ENCODE results near the gene INPP5D.

Gene INPP5D

GRCh38 chr2:233034091-233034882, 25.9 kb upstream of the INPP5D start:
- H3K4me1 ChIP-seq (ENCODE audit: control insufficient read depth, insufficient read depth, low read length) = no peaks in the 10 kb centered on the region
- H3K9ac ChIP-seq (ENCODE audit: low read length) = no peak overlapping the region
- no peaks in the 10 kb centered on the region for H3K36me3 ChIP-seq (ENCODE audit: control insufficient read depth, insufficient read depth, low read length)
- H3K9me3 ChIP-seq (ENCODE audit: control insufficient read depth, low read length) = no peaks in the 10 kb centered on the region
- H3K4me3 ChIP-seq (ENCODE audit: low read length) = no peak overlapping the region
- H3K27me3 ChIP-seq (ENCODE audit: control insufficient read depth, insufficient read depth, low read length) = no peaks in the 10 kb centered on the region

GRCh38 chr2:233035426-233036161, 24.5 kb upstream of the INPP5D start:
- Histone ChIP-seq H3K4me1 (ENCODE audit: control insufficient read depth, insufficient read depth, low read length) (no peaks in the 10 kb centered on the region), H3K4me3 (ENCODE audit: low read length) (no peak overlapping the region), H3K9me3 (ENCODE audit: control insufficient read depth, low read length) (no peaks in the 10 kb centered on the region), H3K9ac (ENCODE audit: low read length) (no peak overlapping the region), H3K36me3 (ENCODE audit: control insufficient read depth, insufficient read depth, low read length) (no peaks in the 10 kb centered on the region), H3K27me3 (ENCODE audit: control insufficient read depth, insufficient read depth, low read length) (no peaks in the 10 kb centered on the region)

- Histone ChIP-seq H3K9me3 (ENCODE audit: control insufficient read depth, low read length) (no peaks in the 10 kb centered on the region), H3K36me3 (ENCODE audit: control insufficient read depth, insufficient read depth, low read length) (no peaks in the 10 kb centered on the region), H3K9ac (ENCODE audit: low read length) (no peak overlapping the region), H3K27me3 (ENCODE audit: control insufficient read depth, insufficient read depth, low read length) (no peaks in the 10 kb centered on the region), H3K4me1 (ENCODE audit: control insufficient read depth, insufficient read depth, low read length) (no peaks in the 10 kb centered on the region), H3K4me3 (ENCODE audit: low read length) (no peak overlapping the region)
Observed at GRCh38 chr2:233036162-233036838, 23.8 kb upstream of the INPP5D start.

GRCh38 chr2:233037078-233037477, 23.1 kb upstream of the INPP5D start:
- H3K9ac ChIP-seq (ENCODE audit: low read length) = no peak overlapping the region
- no peaks in the 10 kb centered on the region for H3K27me3 ChIP-seq (ENCODE audit: control insufficient read depth, insufficient read depth, low read length)
- no peaks in the 10 kb centered on the region for H3K9me3 ChIP-seq (ENCODE audit: control insufficient read depth, low read length)
- no peaks in the 10 kb centered on the region for H3K4me1 ChIP-seq (ENCODE audit: control insufficient read depth, insufficient read depth, low read length)
- no peak overlapping the region for H3K4me3 ChIP-seq (ENCODE audit: low read length)
- no peaks in the 10 kb centered on the region for H3K36me3 ChIP-seq (ENCODE audit: control insufficient read depth, insufficient read depth, low read length)

GRCh38 chr2:233039212-233039845, 20.8 kb upstream of the INPP5D start:
- Histone ChIP-seq H3K36me3 (ENCODE audit: control insufficient read depth, insufficient read depth, low read length) (no peaks in the 10 kb centered on the region), H3K9ac (ENCODE audit: low read length) (no peak overlapping the region), H3K4me1 (ENCODE audit: control insufficient read depth, insufficient read depth, low read length) (no peaks in the 10 kb centered on the region), H3K4me3 (ENCODE audit: low read length) (no peak overlapping the region), H3K9me3 (ENCODE audit: control insufficient read depth, low read length) (no peaks in the 10 kb centered on the region), H3K27me3 (ENCODE audit: control insufficient read depth, insufficient read depth, low read length) (peaks cover 3% of the 10 kb centered on the region)

- no peaks in the 10 kb centered on the region for H3K9me3 ChIP-seq (ENCODE audit: control insufficient read depth, low read length)
- no peaks in the 10 kb centered on the region for H3K36me3 ChIP-seq (ENCODE audit: control insufficient read depth, insufficient read depth, low read length)
- H3K4me3 ChIP-seq (ENCODE audit: low read length) = no peak overlapping the region
- no peak overlapping the region for H3K9ac ChIP-seq (ENCODE audit: low read length)
- no peaks in the 10 kb centered on the region for H3K4me1 ChIP-seq (ENCODE audit: control insufficient read depth, insufficient read depth, low read length)
- H3K27me3 ChIP-seq (ENCODE audit: control insufficient read depth, insufficient read depth, low read length) = peaks cover 3% of the 10 kb centered on the region
Observed at GRCh38 chr2:233039846-233040530, 20.2 kb upstream of the INPP5D start.

- Histone ChIP-seq H3K9ac (ENCODE audit: low read length) (no peak overlapping the region), H3K9me3 (ENCODE audit: control insufficient read depth, low read length) (no peaks in the 10 kb centered on the region), H3K4me3 (ENCODE audit: low read length) (no peak overlapping the region), H3K27me3 (ENCODE audit: control insufficient read depth, insufficient read depth, low read length) (peaks cover 3% of the 10 kb centered on the region), H3K4me1 (ENCODE audit: control insufficient read depth, insufficient read depth, low read length) (no peaks in the 10 kb centered on the region), H3K36me3 (ENCODE audit: control insufficient read depth, insufficient read depth, low read length) (no peaks in the 10 kb centered on the region)
Observed at GRCh38 chr2:233040571-233040970, 19.6 kb upstream of the INPP5D start.

GRCh38 chr2:233041722-233042323, 18.3 kb upstream of the INPP5D start:
- H3K9me3 ChIP-seq (ENCODE audit: control insufficient read depth, low read length) = no peaks in the 10 kb centered on the region
- H3K27me3 ChIP-seq (ENCODE audit: control insufficient read depth, insufficient read depth, low read length) = peaks cover 3% of the 10 kb centered on the region
- H3K4me1 ChIP-seq (ENCODE audit: control insufficient read depth, insufficient read depth, low read length) = no peaks in the 10 kb centered on the region
- H3K36me3 ChIP-seq (ENCODE audit: control insufficient read depth, insufficient read depth, low read length) = no peaks in the 10 kb centered on the region
- no peak overlapping the region for H3K4me3 ChIP-seq (ENCODE audit: low read length)
- no peak overlapping the region for H3K9ac ChIP-seq (ENCODE audit: low read length)

GRCh38 chr2:233042549-233042948, 17.6 kb upstream of the INPP5D start:
- H3K4me1 ChIP-seq (ENCODE audit: control insufficient read depth, insufficient read depth, low read length) = no peaks in the 10 kb centered on the region

GRCh38 chr2:233044974-233045605, 15.1 kb upstream of the INPP5D start:
- Histone ChIP-seq H3K27me3 (ENCODE audit: control insufficient read depth, insufficient read depth, low read length) (peaks cover 3% of the 10 kb centered on the region), H3K9ac (ENCODE audit: low read length) (no peak overlapping the region), H3K4me3 (ENCODE audit: low read length) (no peak overlapping the region), H3K36me3 (ENCODE audit: control insufficient read depth, insufficient read depth, low read length) (no peaks in the 10 kb centered on the region), H3K9me3 (ENCODE audit: control insufficient read depth, low read length) (no peaks in the 10 kb centered on the region), H3K4me1 (ENCODE audit: control insufficient read depth, insufficient read depth, low read length) (no peaks in the 10 kb centered on the region)

More at GRCh38 chr2:233042549-233042948, 17.6 kb upstream of the INPP5D start:
- H3K27me3 ChIP-seq (ENCODE audit: control insufficient read depth, insufficient read depth, low read length) = peaks cover 3% of the 10 kb centered on the region
- H3K36me3 ChIP-seq (ENCODE audit: control insufficient read depth, insufficient read depth, low read length) = no peaks in the 10 kb centered on the region
- no peak overlapping the region for H3K4me3 ChIP-seq (ENCODE audit: low read length)
- H3K9me3 ChIP-seq (ENCODE audit: control insufficient read depth, low read length) = no peaks in the 10 kb centered on the region
- no peak overlapping the region for H3K9ac ChIP-seq (ENCODE audit: low read length)

GRCh38 chr2:233047206-233047605, 12.9 kb upstream of the INPP5D start:
- no peaks in the 10 kb centered on the region for H3K4me1 ChIP-seq (ENCODE audit: control insufficient read depth, insufficient read depth, low read length)
- H3K27me3 ChIP-seq (ENCODE audit: control insufficient read depth, insufficient read depth, low read length) = peaks cover 3% of the 10 kb centered on the region
- no peaks in the 10 kb centered on the region for H3K9me3 ChIP-seq (ENCODE audit: control insufficient read depth, low read length)
- H3K36me3 ChIP-seq (ENCODE audit: control insufficient read depth, insufficient read depth, low read length) = no peaks in the 10 kb centered on the region
- no peak overlapping the region for H3K9ac ChIP-seq (ENCODE audit: low read length)
- no peak overlapping the region for H3K4me3 ChIP-seq (ENCODE audit: low read length)
